ENCODE data around the gene ZNF654. TPM values are rescaled to one million over a fixed set of nuclear protein-coding genes. Genes with fewer than 3 reads are reported as not detected.

ZNF654 gene
- total RNA-seq, 1 experiment from 2014 or later, result 7.0 TPM

- Histone ChIP-seq H3K27me3 (ENCODE audit: insufficient read depth, low read length) (no peaks in the 10 kb centered on the region), H3K79me2 (ENCODE audit: insufficient read depth, low read length) (peaks cover 41% of the 10 kb centered on the region), H3K9me3 (ENCODE audit: control insufficient read depth in 1 of 2, insufficient read depth in 1 of 2, low read depth in 1 of 2, low read length in 2 of 2) (no peaks in the 10 kb centered on the region), H3K4me3 (replicated peaks in 1 of 2; ENCODE audit: low read depth in 1 of 2, low read length in 2 of 2) (no peak overlapping the region), H3K9ac (ENCODE audit: low read length) (no peak overlapping the region), H2AFZ (ENCODE audit: low read depth, low read length, poor library complexity, severe bottlenecking) (no peak overlapping the region), H3K36me3 (ENCODE audit: control insufficient read depth in 1 of 2, insufficient read depth in 2 of 2, low read length in 2 of 2) (peaks cover 0 to 19% of the 10 kb centered on the region in 2 experiments; a peak in 3 of 4 replicates), H4K20me1 (ENCODE audit: insufficient read depth) (no peaks in the 10 kb centered on the region), H3K27ac (ENCODE audit: low read depth, low read length) (no peak overlapping the region), H3K9me2 (ENCODE audit: insufficient read depth) (no peaks in the 10 kb centered on the region), H3K4me1 (ENCODE audit: control insufficient read depth in 1 of 2, insufficient read depth in 2 of 2, low read length in 2 of 2) (no peaks in the 10 kb centered on the region), H3K4me2 (ENCODE audit: low read length) (no peak overlapping the region)
- DNase-seq (ENCODE audit: low read depth, low spot score) (no peak), ATAC-seq (no peak)
- ChIA-PET RAD21 (ENCODE audit: low non-redundant PET in 1 of 2, low total read pairs in 2 of 2, uncharacterized antibody in 2 of 2, unreplicated experiment in 2 of 2) (no interaction called here), CTCF (no interaction called here), POLR2A (no interaction called here)
- no TSS peak for BruUV-seq (replicated peaks)
- TF ChIP-seq ELF1 (IDR thresholded peaks at IDR 0.05; ENCODE audit: borderline replicate concordance, low read depth) (no peak), CEBPB (IDR thresholded peaks at IDR 0.05; ENCODE audit: low read depth) (no peak), EZH2phosphoT487 (IDR thresholded peaks at IDR 0.05; ENCODE audit: borderline replicate concordance) (no peak), MAX (IDR thresholded peaks at IDR 0.05) (no peak), JUND (IDR thresholded peaks at IDR 0.05) (no peak), TCF7L2 (IDR thresholded peaks at IDR 0.05; ENCODE audit: borderline replicate concordance, extremely low read depth, insufficient read depth, insufficient read length) (no peak), ZBTB33 (IDR thresholded peaks at IDR 0.05; ENCODE audit: extremely low read depth, insufficient replicate concordance, low read length) (no peak), FOSL1 (IDR thresholded peaks at IDR 0.05; ENCODE audit: low read depth) (no peak), EZH2 (IDR thresholded peaks at IDR 0.05) (no peak), ZFX (IDR thresholded peaks at IDR 0.05) (no peak), YY1 (IDR thresholded peaks at IDR 0.05; ENCODE audit: extremely low read depth, insufficient replicate concordance, low read depth, low read length) (no peak), CTCF (IDR thresholded peaks at IDR 0.05 in 2 of 3, conservative IDR thresholded peaks at IDR 0.05 in 1 of 3; ENCODE audit: borderline replicate concordance in 1 of 3, insufficient read depth in 1 of 3, low read depth in 2 of 3, low read length in 2 of 3) (no peak), POLR2AphosphoS5 (IDR thresholded peaks at IDR 0.05; ENCODE audit: low read depth, low read length) (no peak)
- intact Hi-C loops (cut with micrococcal nuclease), result no loop called here
These were observed 82.5 kb downstream of the ZNF654 start for GRCh38 chr3:88141458-88142083.

Measured in HCT116 (cell line).